HepG2 (cell line): Measurements from ENCODE around the gene CYP26B1. TPM values are rescaled to one million over a fixed set of nuclear protein-coding genes. Genes with fewer than 3 reads are reported as not detected.
A peak's percentile ranks its signal among the peaks of the same experiment; 100 is the strongest.

ENCODE experiments used
- ARNT2 ChIP-seq: sonication (generic); formaldehyde crosslinking; IDR thresholded peaks from 2 replicates; pipeline ENCODE4 v1.8.0; 2022; ENCODE audit warnings: mild to moderate bottlenecking, low read depth, missing genetic modification reagents, moderate library complexity
- FOXO1 ChIP-seq: sonication (generic); formaldehyde crosslinking; IDR thresholded peaks from 2 replicates; pipeline ENCODE4 v1.4.0; 2020; ENCODE audit warnings: missing genetic modification reagents
- GFI1 ChIP-seq: sonication (generic); formaldehyde crosslinking; IDR thresholded peaks from 2 replicates; pipeline ENCODE4 v1.5.0; 2020; ENCODE audit warnings: missing genetic modification reagents, mild to moderate bottlenecking, borderline replicate concordance
- GLI4 ChIP-seq: sonication (generic); formaldehyde crosslinking; IDR thresholded peaks from 2 replicates; pipeline ENCODE4 v1.5.1; 2020; ENCODE audit warnings: missing genetic modification reagents, mild to moderate bottlenecking, moderate library complexity, borderline replicate concordance
- LCORL ChIP-seq, 2 experiments: fragments of 450-650 bp in 1 of 2; sonication (generic) in 1 of 2; formaldehyde crosslinking in 1 of 2; IDR thresholded peaks; 2 replicates each; pipeline versions ENCODE4 v1.5.0 to v1.6.1; 2017 to 2020; ENCODE audit warnings: antibody characterized with exemption in 1 of 2, missing genetic modification reagents in 1 of 2
- MLLT10 ChIP-seq: sonication (generic); formaldehyde crosslinking; IDR thresholded peaks from 2 replicates; pipeline ENCODE4 v1.4.0; 2020; ENCODE audit warnings: missing genetic modification reagents
- NFIB ChIP-seq: sonication (generic); formaldehyde crosslinking; IDR thresholded peaks from 2 replicates; pipeline ENCODE4 v1.9.0; 2021; ENCODE audit warnings: missing genetic modification reagents, mild to moderate bottlenecking, borderline replicate concordance
- POLR2A ChIP-seq, 2 experiments: IDR thresholded peaks; 2 replicates each; pipeline ENCODE4 v1.6.1; 2011; ENCODE audit warnings: low read depth in 2 of 2, low read length in 2 of 2, mild to moderate bottlenecking in 1 of 2, moderate library complexity in 1 of 2; ENCODE audit not compliant: insufficient read depth in 1 of 2
- REPIN1 ChIP-seq: sonication (generic); formaldehyde crosslinking; IDR thresholded peaks from 2 replicates; pipeline ENCODE4 v1.8.0; 2022; ENCODE audit warnings: missing genetic modification reagents, low read depth, mild to moderate bottlenecking, borderline replicate concordance
- SOX5 ChIP-seq: IDR thresholded peaks from 2 replicates; pipeline ENCODE4 v1.6.1; 2016; ENCODE audit warnings: borderline replicate concordance
- TFDP1 ChIP-seq: IDR thresholded peaks from 2 replicates; pipeline ENCODE4 v1.6.1; 2016; ENCODE audit warnings: missing compliant biosample characterization, missing genetic modification reagents, borderline replicate concordance
- TGIF2 ChIP-seq: IDR thresholded peaks from 2 replicates; pipeline ENCODE4 v1.6.1; 2016; ENCODE audit warnings: control low read depth, missing compliant biosample characterization
- THRA ChIP-seq: sonication (generic); formaldehyde crosslinking; IDR thresholded peaks from 2 replicates; pipeline ENCODE4 v1.4.0; 2020; ENCODE audit warnings: missing genetic modification reagents, borderline replicate concordance
- ZBTB37 ChIP-seq: sonication (generic); formaldehyde crosslinking; IDR thresholded peaks from 2 replicates; pipeline ENCODE4 v1.4.0; 2020; ENCODE audit warnings: mild to moderate bottlenecking, missing genetic modification reagents
- ZKSCAN1 ChIP-seq: fragments of 150-350 bp; IDR thresholded peaks from 2 replicates; pipeline ENCODE4 v1.6.1; 2014; ENCODE audit warnings: low read length
- ZNF12 ChIP-seq: sonication (generic); formaldehyde crosslinking; IDR thresholded peaks from 2 replicates; pipeline ENCODE4 v1.5.0; 2020; ENCODE audit warnings: missing genetic modification reagents
- ZNF33B ChIP-seq: sonication (generic); formaldehyde crosslinking; IDR thresholded peaks from 2 replicates; pipeline ENCODE4 v1.5.1; 2020; ENCODE audit warnings: mild to moderate bottlenecking, missing genetic modification reagents
- ZNF441 ChIP-seq: sonication (generic); formaldehyde crosslinking; IDR thresholded peaks from 2 replicates; pipeline ENCODE4 v1.7.0; 2021; ENCODE audit warnings: missing genetic modification reagents, borderline replicate concordance
- ZNF788 ChIP-seq: sonication (generic); formaldehyde crosslinking; IDR thresholded peaks from 2 replicates; pipeline ENCODE4 v1.5.0; 2020; ENCODE audit warnings: mild to moderate bottlenecking, missing genetic modification reagents, borderline replicate concordance
- ZNF841 ChIP-seq: sonication (generic); formaldehyde crosslinking; IDR thresholded peaks from 2 replicates; pipeline ENCODE4 v1.8.1; 2023; ENCODE audit warnings: missing genetic modification reagents, borderline replicate concordance
- ZNF883 ChIP-seq: sonication (generic); formaldehyde crosslinking; IDR thresholded peaks from 2 replicates; pipeline ENCODE4 v1.5.1; 2020; ENCODE audit warnings: mild to moderate bottlenecking, missing genetic modification reagents; ENCODE audit errors: not compliant biosample characterization
- polyA plus RNA-seq, 8 experiments: library from polyadenylated mRNA; depleted of rRNA in 3 of 8; stranded (reverse) in 7 of 8; unstranded in 1 of 8; fragments of >200 nt; fragmentation: Illumina TruSeq in 4 of 8; extraction: Trizol in 4 of 8; gene quantifications; 2 replicates each; pipeline versions ENCODE4 v1.2.1 to v1.2.3, GENCODE V29; 2011 to 2016; ENCODE audit warnings: low read depth in 4 of 8, missing spikeins in 1 of 8, mixed read lengths in 1 of 8; ENCODE audit not compliant: insufficient read depth in 1 of 8
- total RNA-seq, 5 experiments: library from RNA; depleted of rRNA; stranded (reverse); fragments of >200 nt; fragmentation: Illumina TruSeq; extraction: Trizol; gene quantifications; 2 replicates each; pipeline ENCODE4 v1.2.3, GENCODE V29; 2016; ENCODE audit warnings: low read depth in 1 of 5
- TF ChIP-seq, protein P1 (sequence below): sonication (generic); formaldehyde crosslinking; IDR thresholded peaks from 2 replicates; pipeline ENCODE4 v1.4.0; 2020; ENCODE audit warnings: mild to moderate bottlenecking, low read depth, missing genetic modification reagents
- TF ChIP-seq, protein P2 (sequence below): IDR thresholded peaks from 2 replicates; pipeline ENCODE4 v1.6.1; 2016; ENCODE audit warnings: missing compliant biosample characterization, missing genetic modification reagents, borderline replicate concordance

The CYP26B1 gene
- total and polyA plus RNA-seq, 2 of the 13 experiments (the other 11 are each of a cell fraction or from before 2014, with no cell fraction given): 0.05 to 0.07 TPM

GRCh38 chr2:72137498-72138010, 10.1 kb downstream of the CYP26B1 start (continued):
- no peak for TF ChIP-seq ZNF441
- TF ChIP-seq ZKSCAN1: no peak
- no peak for TF ChIP-seq ZBTB37 (CRISPR knock-in tag)
- TF ChIP-seq POLR2A (IDR thresholded peaks at IDR 0.05; ENCODE audit: insufficient read depth in 1 of 2, low read depth in 2 of 2, low read length in 2 of 2): no peak
- TF ChIP-seq MLLT10 (CRISPR knock-in tag): no peak
- TF ChIP-seq FOXO1 (CRISPR knock-in tag): peak; percentile 21; the same call in 1 of the 2 replicates
- no peak for TF ChIP-seq GFI1
- TF ChIP-seq ZNF33B: 0 out of 2 replicates have a peak, but pooled peaks have one; percentile 63
- no peak for TF ChIP-seq ZNF883 (CRISPR knock-in tag)
- no peak for TF ChIP-seq LCORL (IDR thresholded peaks at IDR 0.05)
- TF ChIP-seq LCORL (CRISPR knock-in tag; IDR thresholded peaks at IDR 0.05): no peak
- TF ChIP-seq THRA (CRISPR knock-in tag): 0 out of 2 replicates have a peak, but pooled peaks have one; percentile 31
- no peak for TF ChIP-seq REPIN1 (CRISPR knock-in tag)
- TF ChIP-seq GLI4 (CRISPR knock-in tag): no peak; the same call in 1 of the 2 replicates
- no peak for TF ChIP-seq NFIB
- TF ChIP-seq ARNT2 (CRISPR knock-in tag): no peak
- TF ChIP-seq TFDP1: 0 out of 2 replicates have a peak, but pooled peaks have one; percentile 13
- peak; percentile 14; the same call in 1 of the 2 replicates for TF ChIP-seq SOX5 (CRISPR knock-in tag)
- TF ChIP-seq, protein P1, sequence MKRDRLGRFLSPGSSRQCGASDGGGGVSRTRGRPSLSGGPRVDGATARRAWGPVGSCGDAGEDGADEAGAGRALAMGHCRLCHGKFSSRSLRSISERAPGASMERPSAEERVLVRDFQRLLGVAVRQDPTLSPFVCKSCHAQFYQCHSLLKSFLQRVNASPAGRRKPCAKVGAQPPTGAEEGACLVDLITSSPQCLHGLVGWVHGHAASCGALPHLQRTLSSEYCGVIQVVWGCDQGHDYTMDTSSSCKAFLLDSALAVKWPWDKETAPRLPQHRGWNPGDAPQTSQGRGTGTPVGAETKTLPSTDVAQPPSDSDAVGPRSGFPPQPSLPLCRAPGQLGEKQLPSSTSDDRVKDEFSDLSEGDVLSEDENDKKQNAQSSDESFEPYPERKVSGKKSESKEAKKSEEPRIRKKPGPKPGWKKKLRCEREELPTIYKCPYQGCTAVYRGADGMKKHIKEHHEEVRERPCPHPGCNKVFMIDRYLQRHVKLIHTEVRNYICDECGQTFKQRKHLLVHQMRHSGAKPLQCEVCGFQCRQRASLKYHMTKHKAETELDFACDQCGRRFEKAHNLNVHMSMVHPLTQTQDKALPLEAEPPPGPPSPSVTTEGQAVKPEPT (CRISPR knock-in tag): no peak
- TF ChIP-seq TGIF2 (CRISPR knock-in tag): 0 out of 2 replicates have a peak, but pooled peaks have one; percentile 20
- no peak for TF ChIP-seq ZNF12
- TF ChIP-seq, protein P2, sequence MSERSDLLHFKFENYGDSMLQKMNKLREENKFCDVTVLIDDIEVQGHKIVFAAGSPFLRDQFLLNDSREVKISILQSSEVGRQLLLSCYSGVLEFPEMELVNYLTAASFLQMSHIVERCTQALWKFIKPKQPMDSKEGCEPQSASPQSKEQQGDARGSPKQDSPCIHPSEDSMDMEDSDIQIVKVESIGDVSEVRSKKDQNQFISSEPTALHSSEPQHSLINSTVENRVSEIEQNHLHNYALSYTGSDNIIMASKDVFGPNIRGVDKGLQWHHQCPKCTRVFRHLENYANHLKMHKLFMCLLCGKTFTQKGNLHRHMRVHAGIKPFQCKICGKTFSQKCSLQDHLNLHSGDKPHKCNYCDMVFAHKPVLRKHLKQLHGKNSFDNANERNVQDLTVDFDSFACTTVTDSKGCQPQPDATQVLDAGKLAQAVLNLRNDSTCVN: 0 out of 2 replicates have a peak, but pooled peaks have one; percentile 65
- peak; percentile 26; the same call in 1 of the 2 replicates for TF ChIP-seq ZNF788 (CRISPR knock-in tag)
- no peak for TF ChIP-seq ZNF841 (CRISPR knock-in tag)
